Measurements from ENCODE around the gene RNF217.

RNF217 gene

DNA sequence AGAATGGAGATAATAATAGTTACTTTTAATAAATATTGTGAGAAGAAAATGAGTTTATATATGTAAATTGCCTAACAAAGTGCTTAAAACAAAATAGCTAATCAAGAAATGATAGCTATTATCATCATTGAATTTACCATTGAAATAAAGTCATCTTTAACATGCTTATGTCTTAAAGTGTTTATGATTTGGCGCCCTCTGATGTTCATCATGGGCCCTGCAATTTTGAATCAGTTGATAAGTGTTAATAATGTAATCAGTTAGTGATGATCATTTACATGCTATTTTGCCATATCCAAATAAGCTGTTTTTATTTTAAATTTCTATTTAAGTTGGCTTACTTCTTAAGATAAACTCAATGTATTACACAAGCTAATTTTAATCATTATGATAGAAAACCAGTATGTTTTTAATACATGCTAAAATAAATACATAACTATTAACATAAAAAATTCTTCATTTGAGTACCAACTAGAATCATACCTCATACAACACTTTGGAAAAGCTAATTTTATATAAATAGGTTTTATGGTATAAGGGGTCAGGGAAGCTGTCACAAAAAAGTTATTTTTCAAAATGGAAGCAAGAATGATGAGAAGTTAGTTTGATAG is 152.1 kb downstream of the RNF217 start:
- H4K20me1 ChIP-seq (ENCODE audit: insufficient read depth), result no peaks in the 10 kb centered on the region
- H3K27ac ChIP-seq, result no peak overlapping the region
- H3K79me2 ChIP-seq (ENCODE audit: insufficient read depth, low read depth), result no peaks in the 10 kb centered on the region
- H3K27me3 ChIP-seq (ENCODE audit: insufficient read depth, low read depth), result no peaks in the 10 kb centered on the region
- no peak overlapping the region for H3K9ac ChIP-seq
- no peak overlapping the region for H2AFZ ChIP-seq (ENCODE audit: low read depth)
- no peak overlapping the region for H3K4me2 ChIP-seq
- no peak overlapping the region for H3K4me3 ChIP-seq (IDR thresholded peaks at IDR 0.05; ENCODE audit: insufficient read depth, low read depth, low read length)
- H3K36me3 ChIP-seq (ENCODE audit: insufficient read depth), result no peaks in the 10 kb centered on the region
- H3K4me1 ChIP-seq (ENCODE audit: low read depth, poor library complexity, severe bottlenecking), result no peaks in the 10 kb centered on the region
- TF ChIP-seq, protein P1, sequence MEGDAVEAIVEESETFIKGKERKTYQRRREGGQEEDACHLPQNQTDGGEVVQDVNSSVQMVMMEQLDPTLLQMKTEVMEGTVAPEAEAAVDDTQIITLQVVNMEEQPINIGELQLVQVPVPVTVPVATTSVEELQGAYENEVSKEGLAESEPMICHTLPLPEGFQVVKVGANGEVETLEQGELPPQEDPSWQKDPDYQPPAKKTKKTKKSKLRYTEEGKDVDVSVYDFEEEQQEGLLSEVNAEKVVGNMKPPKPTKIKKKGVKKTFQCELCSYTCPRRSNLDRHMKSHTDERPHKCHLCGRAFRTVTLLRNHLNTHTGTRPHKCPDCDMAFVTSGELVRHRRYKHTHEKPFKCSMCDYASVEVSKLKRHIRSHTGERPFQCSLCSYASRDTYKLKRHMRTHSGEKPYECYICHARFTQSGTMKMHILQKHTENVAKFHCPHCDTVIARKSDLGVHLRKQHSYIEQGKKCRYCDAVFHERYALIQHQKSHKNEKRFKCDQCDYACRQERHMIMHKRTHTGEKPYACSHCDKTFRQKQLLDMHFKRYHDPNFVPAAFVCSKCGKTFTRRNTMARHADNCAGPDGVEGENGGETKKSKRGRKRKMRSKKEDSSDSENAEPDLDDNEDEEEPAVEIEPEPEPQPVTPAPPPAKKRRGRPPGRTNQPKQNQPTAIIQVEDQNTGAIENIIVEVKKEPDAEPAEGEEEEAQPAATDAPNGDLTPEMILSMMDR (conservative IDR thresholded peaks at IDR 0.05; ENCODE audit: low read depth, low read length), result peak; percentile 63

DNA sequence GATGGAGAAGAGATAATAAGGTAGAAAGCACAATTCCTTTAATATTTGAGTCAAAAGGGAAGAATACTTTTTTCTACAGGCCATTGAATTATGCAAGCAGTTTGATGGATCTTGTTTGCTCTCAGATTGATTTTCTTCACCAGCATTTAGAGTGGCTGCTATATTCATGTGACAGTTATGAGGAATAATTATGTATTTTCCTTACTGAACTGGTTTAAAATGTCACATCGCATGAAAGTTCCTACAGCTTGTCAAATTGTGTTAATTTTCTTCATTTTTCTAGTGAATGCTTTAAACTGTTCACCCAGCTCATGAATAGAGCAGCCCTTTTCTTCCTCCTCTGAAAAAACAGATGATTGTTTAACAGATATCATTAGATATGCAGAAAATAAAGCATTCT is 153.9 kb downstream of the RNF217 start:
- no peak overlapping the region for H2AFZ ChIP-seq (ENCODE audit: low read depth)
- H4K20me1 ChIP-seq (ENCODE audit: insufficient read depth), result no peaks in the 10 kb centered on the region
- TF ChIP-seq, protein P1 (conservative IDR thresholded peaks at IDR 0.05; ENCODE audit: low read depth, low read length), result no peak
- no peak overlapping the region for H3K4me2 ChIP-seq
- no peak overlapping the region for H3K27ac ChIP-seq
- no peaks in the 10 kb centered on the region for H3K4me1 ChIP-seq (ENCODE audit: low read depth, poor library complexity, severe bottlenecking)
- no peaks in the 10 kb centered on the region for H3K79me2 ChIP-seq (ENCODE audit: insufficient read depth, low read depth)
- H3K4me3 ChIP-seq (IDR thresholded peaks at IDR 0.05; ENCODE audit: insufficient read depth, low read depth, low read length), result no peak overlapping the region
- H3K9ac ChIP-seq, result no peak overlapping the region
- H3K36me3 ChIP-seq (ENCODE audit: insufficient read depth), result no peaks in the 10 kb centered on the region
- no peaks in the 10 kb centered on the region for H3K27me3 ChIP-seq (ENCODE audit: insufficient read depth, low read depth)

DNA sequence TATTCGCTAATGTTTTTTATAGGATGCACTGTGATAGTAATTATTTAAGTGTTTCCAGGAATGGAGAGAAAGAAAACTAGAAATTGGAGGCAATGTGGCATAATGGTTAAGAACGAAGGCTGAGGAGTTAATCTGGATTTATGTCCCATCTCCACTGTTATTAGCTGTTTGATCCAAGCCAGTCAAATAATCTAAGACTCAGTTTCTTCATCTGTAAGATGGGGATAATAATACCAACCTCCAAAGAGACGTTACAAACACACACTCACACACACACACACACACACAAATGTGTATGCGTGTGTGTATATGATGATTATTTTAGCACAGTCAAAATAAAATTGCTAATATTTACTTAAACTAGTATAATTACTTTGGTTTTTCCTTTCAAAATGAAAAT is 154.5 kb downstream of the RNF217 start:
- TF ChIP-seq, protein P1 (conservative IDR thresholded peaks at IDR 0.05; ENCODE audit: low read depth, low read length), result no peak
- H3K36me3 ChIP-seq (ENCODE audit: insufficient read depth), result no peaks in the 10 kb centered on the region
- H3K9ac ChIP-seq, result no peak overlapping the region
- H2AFZ ChIP-seq (ENCODE audit: low read depth), result no peak overlapping the region
- H3K4me3 ChIP-seq (IDR thresholded peaks at IDR 0.05; ENCODE audit: insufficient read depth, low read depth, low read length), result no peak overlapping the region
- H3K79me2 ChIP-seq (ENCODE audit: insufficient read depth, low read depth), result no peaks in the 10 kb centered on the region
- H3K4me2 ChIP-seq, result no peak overlapping the region
- H3K27me3 ChIP-seq (ENCODE audit: insufficient read depth, low read depth), result no peaks in the 10 kb centered on the region
- H3K4me1 ChIP-seq (ENCODE audit: low read depth, poor library complexity, severe bottlenecking), result no peaks in the 10 kb centered on the region
- H4K20me1 ChIP-seq (ENCODE audit: insufficient read depth), result no peaks in the 10 kb centered on the region
- no peak overlapping the region for H3K27ac ChIP-seq

DNA sequence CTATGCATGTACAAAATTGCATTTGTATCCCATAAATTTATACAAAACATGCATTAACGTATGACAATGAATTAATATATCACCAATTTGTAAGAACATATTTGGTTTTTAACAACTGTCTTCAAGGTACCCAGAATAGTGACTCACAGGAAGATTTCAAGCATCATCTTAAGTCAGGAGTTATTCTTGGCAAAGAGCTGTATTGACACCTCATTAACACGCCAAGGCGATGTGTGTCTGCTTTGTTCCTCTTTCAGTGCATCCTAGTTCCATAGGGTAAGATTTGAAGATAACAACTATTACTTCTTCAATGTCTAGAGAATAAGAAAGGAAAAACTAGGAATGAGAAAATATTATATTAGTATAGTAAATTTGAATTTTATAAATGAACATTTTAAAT is 155.6 kb downstream of the RNF217 start:
- Histone ChIP-seq H3K36me3 (ENCODE audit: insufficient read depth) (no peaks in the 10 kb centered on the region), H3K9ac (no peak overlapping the region), H3K4me2 (no peak overlapping the region), H3K4me3 (IDR thresholded peaks at IDR 0.05; ENCODE audit: insufficient read depth, low read depth, low read length) (no peak overlapping the region), H4K20me1 (ENCODE audit: insufficient read depth) (no peaks in the 10 kb centered on the region), H3K79me2 (ENCODE audit: insufficient read depth, low read depth) (no peaks in the 10 kb centered on the region), H3K27me3 (ENCODE audit: insufficient read depth, low read depth) (no peaks in the 10 kb centered on the region), H3K4me1 (ENCODE audit: low read depth, poor library complexity, severe bottlenecking) (no peaks in the 10 kb centered on the region), H3K27ac (no peak overlapping the region), H2AFZ (ENCODE audit: low read depth) (no peak overlapping the region)
- TF ChIP-seq, protein P1 (conservative IDR thresholded peaks at IDR 0.05; ENCODE audit: low read depth, low read length), result no peak

Data from KMS-11 (cell line).